HepG2 (cell line): ENCODE results near the gene SHF. TPM values are rescaled to one million over a fixed set of nuclear protein-coding genes. Genes with fewer than 3 reads are reported as not detected.
A peak's percentile ranks its signal among the peaks of the same experiment; 100 is the strongest.

Experiments
- CCDC6 ChIP-seq: sonication (generic); formaldehyde crosslinking; IDR thresholded peaks from 2 replicates; pipeline ENCODE4 v1.8.1; 2022; ENCODE audit warnings: mild to moderate bottlenecking, missing genetic modification reagents, moderate library complexity
- HNRNPLL ChIP-seq: fragments of 200-400 bp; formaldehyde crosslinking; IDR thresholded peaks from 2 replicates; pipeline ENCODE4 v1.6.1; 2017; ENCODE audit warnings: mild to moderate bottlenecking, low read depth, low read length; ENCODE audit not compliant: poor library complexity, severe bottlenecking
- MAZ ChIP-seq, 2 experiments: sonication (generic) in 1 of 2; formaldehyde crosslinking in 1 of 2; IDR thresholded peaks; 2 replicates each; pipeline versions ENCODE4 v1.5.0 to v1.6.1; 2012 to 2020; ENCODE audit warnings: low read depth in 2 of 2, mild to moderate bottlenecking in 2 of 2, borderline replicate concordance in 1 of 2, improper control_type of control experiment in 1 of 2, low read length in 1 of 2, missing genetic modification reagents in 1 of 2, moderate library complexity in 1 of 2
- MLXIP ChIP-seq: sonication (generic); formaldehyde crosslinking; IDR thresholded peaks from 2 replicates; pipeline ENCODE4 v1.9.0; 2021; ENCODE audit warnings: missing genetic modification reagents, borderline replicate concordance
- POLR2A ChIP-seq, 2 experiments: IDR thresholded peaks; 2 replicates each; pipeline ENCODE4 v1.6.1; 2011; ENCODE audit warnings: low read depth in 2 of 2, low read length in 2 of 2, mild to moderate bottlenecking in 1 of 2, moderate library complexity in 1 of 2; ENCODE audit not compliant: insufficient read depth in 1 of 2
- RBFOX2 ChIP-seq: fragments of 200-400 bp; formaldehyde crosslinking; IDR thresholded peaks from 2 replicates; pipeline ENCODE4 v1.6.1; 2017; ENCODE audit warnings: low read depth, mild to moderate bottlenecking, low read length
- RFXANK ChIP-seq: IDR thresholded peaks from 2 replicates; pipeline ENCODE4 v1.6.1; 2016
- SIX1 ChIP-seq: sonication (generic); formaldehyde crosslinking; IDR thresholded peaks from 2 replicates; pipeline ENCODE4 v1.4.0; 2020; ENCODE audit warnings: missing genetic modification reagents, borderline replicate concordance
- TAF1 ChIP-seq: sonication (generic); formaldehyde crosslinking; IDR thresholded peaks from 2 replicates; pipeline ENCODE4 v1.4.0; 2020; ENCODE audit warnings: missing genetic modification reagents
- ZBTB10 ChIP-seq: sonication (generic); formaldehyde crosslinking; IDR thresholded peaks from 2 replicates; pipeline ENCODE4 v1.4.0; 2020; ENCODE audit warnings: missing genetic modification reagents, borderline replicate concordance
- ZBTB49 ChIP-seq: sonication (generic); formaldehyde crosslinking; IDR thresholded peaks from 2 replicates; pipeline ENCODE4 v1.4.0; 2020; ENCODE audit warnings: missing genetic modification reagents, borderline replicate concordance
- ZFP91 ChIP-seq: sonication (generic); formaldehyde crosslinking; IDR thresholded peaks from 2 replicates; pipeline ENCODE4 v1.9.0; 2022; ENCODE audit warnings: missing genetic modification reagents, mild to moderate bottlenecking, borderline replicate concordance
- ZNF263 ChIP-seq: sonication (generic); formaldehyde crosslinking; IDR thresholded peaks from 2 replicates; pipeline ENCODE4 v1.4.0; 2020; ENCODE audit warnings: missing genetic modification reagents
- ZNF839 ChIP-seq: sonication (generic); formaldehyde crosslinking; IDR thresholded peaks from 2 replicates; pipeline ENCODE4 v1.4.0; 2020; ENCODE audit warnings: missing genetic modification reagents, mild to moderate bottlenecking, borderline replicate concordance
- ZSCAN29 ChIP-seq: sonication (generic); formaldehyde crosslinking; conservative IDR thresholded peaks from 2 replicates; pipeline ENCODE4 v1.4.0; 2020; ENCODE audit warnings: mild to moderate bottlenecking, missing genetic modification reagents
- ZSCAN31 ChIP-seq: sonication (generic); formaldehyde crosslinking; IDR thresholded peaks from 2 replicates; pipeline ENCODE4 v1.5.0; 2020; ENCODE audit warnings: low read depth, mild to moderate bottlenecking, missing genetic modification reagents
- polyA plus RNA-seq, 8 experiments: library from polyadenylated mRNA; depleted of rRNA in 3 of 8; stranded (reverse) in 7 of 8; unstranded in 1 of 8; fragments of >200 nt; fragmentation: Illumina TruSeq in 4 of 8; extraction: Trizol in 4 of 8; gene quantifications; 2 replicates each; pipeline versions ENCODE4 v1.2.1 to v1.2.3, GENCODE V29; 2011 to 2016; ENCODE audit warnings: low read depth in 4 of 8, missing spikeins in 1 of 8, mixed read lengths in 1 of 8; ENCODE audit not compliant: insufficient read depth in 1 of 8
- total RNA-seq, 5 experiments: library from RNA; depleted of rRNA; stranded (reverse); fragments of >200 nt; fragmentation: Illumina TruSeq; extraction: Trizol; gene quantifications; 2 replicates each; pipeline ENCODE4 v1.2.3, GENCODE V29; 2016; ENCODE audit warnings: low read depth in 1 of 5

Gene SHF
- total and polyA plus RNA-seq, 2 of the 13 experiments (the other 11 are each of a cell fraction or from before 2014, with no cell fraction given) = 20.9 to 25.5 TPM

- 0 out of 2 replicates have a peak, but pooled peaks have one; percentile 28 for TF ChIP-seq ZSCAN29
- 0 out of 2 replicates have a peak, but pooled peaks have one; percentile 38 for TF ChIP-seq CCDC6
- TF ChIP-seq ZNF263 (CRISPR knock-in tag) = peak; percentile 55
- no peak for TF ChIP-seq ZBTB10 (CRISPR knock-in tag)
- TF ChIP-seq MAZ (IDR thresholded peaks at IDR 0.05; ENCODE audit: borderline replicate concordance, low read depth, low read length) = 0 out of 2 replicates have a peak, but pooled peaks have one; percentile 16
- TF ChIP-seq MAZ (CRISPR knock-in tag; IDR thresholded peaks at IDR 0.05; ENCODE audit: low read depth) = no peak
- 0 out of 2 replicates have a peak, but pooled peaks have one; percentile 20 for TF ChIP-seq ZFP91 (CRISPR knock-in tag)
- TF ChIP-seq ZBTB49 (CRISPR knock-in tag) = no peak
- TF ChIP-seq SIX1 = no peak
- TF ChIP-seq HNRNPLL = peak; percentile 10
- 0 out of 2 replicates have a peak, but pooled peaks have one; percentile 40 for TF ChIP-seq RBFOX2
- TF ChIP-seq POLR2A (IDR thresholded peaks at IDR 0.05; ENCODE audit: insufficient read depth in 1 of 2, low read depth in 2 of 2, low read length in 2 of 2) = peak in 1 of 2 experiments; percentile 65; a peak in 1 of 4 replicates
- TF ChIP-seq ZNF839 = peak; percentile 30; the same call in 1 of the 2 replicates
- peak; percentile 44; the same call in 1 of the 2 replicates for TF ChIP-seq TAF1
- no peak for TF ChIP-seq ZSCAN31
- no peak for TF ChIP-seq MLXIP (CRISPR knock-in tag)
- TF ChIP-seq RFXANK = no peak
Observed at GRCh38 chr15:45187894-45188830, at the start of gene SHF (continued).
